A549 (cell line): ENCODE measurements around the gene TSEN34. TPM values are rescaled to one million over a fixed set of nuclear protein-coding genes. Genes with fewer than 3 reads are reported as not detected.

Experiments
- ATAC-seq, 2 experiments: fragments of 200-7000 bp in 1 of 2; fragments of >200 bp in 1 of 2; cut with Nextera tagmentation in 1 of 2; cut with Tn5 transposase in 1 of 2; 3 replicates each; pipeline versions ENCODE4 v1.8.0 to v1.9.1; 2018 to 2020; ENCODE audit warnings: mild to moderate bottlenecking in 1 of 2, moderate library complexity in 1 of 2
- CTCF ChIA-PET: fragments of 300-600 bp; sonication (Branson Sonifier 250); formaldehyde crosslinking; extraction: SDS; loops from one replicate; lab custom pipeline; 2021; ENCODE audit warnings: antibody characterized with exemption, inconsistent platforms; lab: Yijun Ruan, JAX
- POLR2A ChIA-PET: fragments of 350-600 bp; formaldehyde crosslinking; extraction: SDS; loops from one replicate; lab custom pipeline; 2021; ENCODE audit warnings: antibody characterized with exemption, inconsistent platforms; lab: Yijun Ruan, JAX
- DNase-seq, 2 experiments: peaks; one replicate each; pipeline versions ENCODE4 v3.0.0 to v3.0.0-alpha.2; 2011 to 2016; ENCODE audit warnings: low read depth in 1 of 2, low spot score in 1 of 2
- FAIRE-seq: peaks from 2 replicates; lab custom pipeline; 2011; peaks lifted over from hg19 to GRCh38; lab: Jason Lieb, UNC
- H3K27ac ChIP-seq, 2 experiments: fragments of >200 bp; sonication (Bioruptor Twin); formaldehyde crosslinking; 3 replicates each; pipeline ENCODE4 v1.5.1; 2016 to 2017
- H3K4me1 ChIP-seq: fragments of >200 bp; sonication (Bioruptor Twin); formaldehyde crosslinking; 3 replicates; pipeline ENCODE4 v1.6.1; 2016
- H3K4me2 ChIP-seq: fragments of >200 bp; sonication (Bioruptor Twin); formaldehyde crosslinking; 3 replicates; pipeline ENCODE4 v1.6.1; 2016
- H3K4me3 ChIP-seq: fragments of >200 bp; sonication (Bioruptor Twin); formaldehyde crosslinking; 3 replicates; pipeline ENCODE4 v1.5.1; 2016
- H3K9me3 ChIP-seq: fragments of >200 bp; sonication (Bioruptor Twin); formaldehyde crosslinking; 3 replicates; pipeline ENCODE4 v1.6.1; 2016
- BCL3 ChIP-seq: fragments of >200 bp; sonication (Bioruptor Twin); formaldehyde crosslinking; IDR thresholded peaks from 3 replicates; pipeline ENCODE4 v1.6.1; 2016
- CBX2 ChIP-seq: fragments of 200-600 bp; sonication (generic); IDR thresholded peaks from 2 replicates; pipeline ENCODE4 v1.6.1; 2016; ENCODE audit warnings: low read depth, mild to moderate bottlenecking, borderline replicate concordance
- CBX8 ChIP-seq: fragments of 200-600 bp; sonication (generic); IDR thresholded peaks from 2 replicates; pipeline ENCODE4 v1.6.1; 2016
- CEBPB ChIP-seq, 2 experiments: fragments of >200 bp in 1 of 2; sonication (Bioruptor Twin) in 1 of 2; formaldehyde crosslinking in 1 of 2; IDR thresholded peaks; 2 replicates each; pipeline ENCODE4 v1.6.1; 2012 to 2016
- EHMT2 ChIP-seq: fragments of 200-600 bp; sonication (generic); IDR thresholded peaks from 2 replicates; pipeline ENCODE4 v1.6.1; 2016; ENCODE audit warnings: antibody characterized with exemption, low read depth, mild to moderate bottlenecking, moderate library complexity
- FOSB ChIP-seq: fragments of 250-450 bp; sonication (Bioruptor Pico); IDR thresholded peaks from 2 replicates; pipeline ENCODE4 v1.5.0; 2020; ENCODE audit warnings: mild to moderate bottlenecking, moderate library complexity
- FOSL2 ChIP-seq, 2 experiments: fragments of 450-650 bp in 1 of 2; fragments of >200 bp in 1 of 2; sonication (Bioruptor Twin) in 1 of 2; formaldehyde crosslinking; IDR thresholded peaks; 2 replicates each; pipeline versions ENCODE4 v1.5.0 to v1.6.1; 2016 to 2020; ENCODE audit warnings: mild to moderate bottlenecking in 1 of 2, moderate library complexity in 1 of 2
- FOXS1 ChIP-seq: fragments of 250-450 bp; sonication (Bioruptor Pico); IDR thresholded peaks from 2 replicates; pipeline ENCODE4 v1.5.0; 2020; ENCODE audit warnings: mild to moderate bottlenecking, moderate library complexity
- GATA3 ChIP-seq: IDR thresholded peaks from 2 replicates; pipeline ENCODE4 v1.6.1; 2012; ENCODE audit warnings: borderline replicate concordance
- HEYL ChIP-seq: fragments of 250-450 bp; sonication (Bioruptor Pico); IDR thresholded peaks from 2 replicates; pipeline ENCODE4 v1.8.0; 2021; ENCODE audit warnings: mild to moderate bottlenecking, moderate library complexity
- HOXB5 ChIP-seq: fragments of 250-450 bp; sonication (Bioruptor Pico); IDR thresholded peaks from 2 replicates; pipeline ENCODE4 v1.5.0; 2020; ENCODE audit warnings: mild to moderate bottlenecking, moderate library complexity
- JUN ChIP-seq, 2 experiments: fragments of >200 bp; sonication (Bioruptor Twin); formaldehyde crosslinking; IDR thresholded peaks; 2 replicates in 1 of 2; 3 replicates in 1 of 2; pipeline ENCODE4 v1.6.1; 2016 to 2017
- KDM1A ChIP-seq: fragments of 200-600 bp; sonication (generic); IDR thresholded peaks from 2 replicates; pipeline ENCODE4 v1.6.1; 2016; ENCODE audit warnings: low read depth, mild to moderate bottlenecking
- KDM5A ChIP-seq: fragments of 200-600 bp; sonication (generic); IDR thresholded peaks from 2 replicates; pipeline ENCODE4 v1.6.1; 2016; ENCODE audit warnings: antibody characterized with exemption, mild to moderate bottlenecking
- MAFK ChIP-seq: fragments of 450-650 bp; IDR thresholded peaks from 2 replicates; pipeline ENCODE4 v1.6.1; 2014; ENCODE audit not compliant: partially characterized antibody
- MAX ChIP-seq: IDR thresholded peaks from 2 replicates; pipeline ENCODE4 v1.6.1; 2012
- MAZ ChIP-seq: fragments of 150-350 bp; IDR thresholded peaks from 2 replicates; pipeline ENCODE4 v1.6.1; 2014; ENCODE audit warnings: antibody characterized with exemption, low read depth, low read length, borderline replicate concordance
- MYC ChIP-seq: IDR thresholded peaks from 2 replicates; pipeline ENCODE4 v1.6.1; 2012; ENCODE audit warnings: mild to moderate bottlenecking, inconsistent platforms, low read length, improper control_type of control experiment, borderline replicate concordance
- NR3C1 ChIP-seq: fragments of >200 bp; sonication (Bioruptor Twin); formaldehyde crosslinking; IDR thresholded peaks from 3 replicates; pipeline ENCODE4 v1.6.1; 2017
- PBX3 ChIP-seq: IDR thresholded peaks from 2 replicates; pipeline ENCODE4 v1.6.1; 2012
- PHF8 ChIP-seq: fragments of 200-600 bp; sonication (generic); IDR thresholded peaks from 2 replicates; pipeline ENCODE4 v1.6.1; 2016; ENCODE audit warnings: low read depth, mild to moderate bottlenecking, antibody characterized with exemption, moderate library complexity, borderline replicate concordance
- POLR2AphosphoS2 ChIP-seq: conservative IDR thresholded peaks from 2 replicates; pipeline ENCODE4 v1.6.1; 2012; ENCODE audit warnings: low read length, improper control_type of control experiment, inconsistent platforms
- RAD21 ChIP-seq, 2 experiments: fragments of >200 bp in 1 of 2; sonication (Bioruptor Twin) in 1 of 2; formaldehyde crosslinking in 1 of 2; IDR thresholded peaks in 1 of 2; conservative IDR thresholded peaks in 1 of 2; 2 replicates in 1 of 2; 3 replicates in 1 of 2; pipeline ENCODE4 v1.6.1; 2012 to 2018; ENCODE audit warnings: inconsistent platforms in 1 of 2
- RARB ChIP-seq: fragments of 250-450 bp; sonication (Bioruptor Pico); IDR thresholded peaks from 2 replicates; pipeline ENCODE4 v1.8.0; 2021; ENCODE audit warnings: mild to moderate bottlenecking, moderate library complexity
- RCOR1 ChIP-seq: fragments of 150-350 bp; IDR thresholded peaks from 2 replicates; pipeline ENCODE4 v1.6.1; 2014; ENCODE audit warnings: antibody characterized with exemption, low read length, low read depth
- RFX5 ChIP-seq: fragments of 450-650 bp; IDR thresholded peaks from 2 replicates; pipeline ENCODE4 v1.7.1; 2014; ENCODE audit warnings: antibody characterized with exemption, mild to moderate bottlenecking, moderate library complexity
- SREBF2 ChIP-seq: fragments of 450-650 bp; IDR thresholded peaks from 2 replicates; pipeline ENCODE4 v1.6.1; 2014; ENCODE audit warnings: mild to moderate bottlenecking, moderate library complexity
- TFCP2L1 ChIP-seq: fragments of 250-450 bp; sonication (Bioruptor Pico); IDR thresholded peaks from 2 replicates; pipeline ENCODE4 v1.5.0; 2021; ENCODE audit warnings: mild to moderate bottlenecking
- TP53 ChIP-seq: fragments of 250-450 bp; sonication (Bioruptor Pico); IDR thresholded peaks from 2 replicates; pipeline ENCODE4 v1.5.0; 2021; ENCODE audit warnings: mild to moderate bottlenecking, moderate library complexity
- USF2 ChIP-seq: fragments of 450-650 bp; IDR thresholded peaks from 2 replicates; pipeline ENCODE4 v1.6.1; 2014; ENCODE audit warnings: antibody characterized with exemption
- WGBS: methylation state at CpG from one replicate; pipeline ENCODE4 v1.1.6; 2017; ENCODE audit errors: missing lambda C conversion rate; 5-methylcytosine and 5-hydroxymethylcytosine counted together
- polyA plus RNA-seq, 4 experiments: library from polyadenylated mRNA; depleted of rRNA in 3 of 4; stranded (reverse); fragments of >200 nt; fragmentation: RNase III in 1 of 4; extraction: RNeasy Plus Mini Kit Qiagen cat#74134 plus additional on column Dnase treatment in 1 of 4; gene quantifications; 2 replicates in 3 of 4; 3 replicates in 1 of 4; pipeline ENCODE4 v1.2.3, GENCODE V29; 2011 to 2017
- TF ChIP-seq, protein P1 (sequence below): IDR thresholded peaks from 2 replicates; pipeline ENCODE4 v1.6.1; 2012; ENCODE audit warnings: low read depth, borderline replicate concordance
- TF ChIP-seq, protein P2 (sequence below): fragments of 250-450 bp; sonication (Bioruptor Pico); IDR thresholded peaks from 2 replicates; pipeline ENCODE4 v1.5.0; 2020; ENCODE audit warnings: low read depth, mild to moderate bottlenecking, moderate library complexity

TSEN34 gene
- polyA plus RNA-seq, 2 of the 4 experiments (the other 2 are of a cell fraction), result 53.4 to 90.9 TPM

GRCh38 chr19:54189145-54189734 is 1.9 kb upstream of the TSEN34 start, which contains the start of gene MBOAT7 (continued):
- TF ChIP-seq RFX5, result no peak
- no peak for TF ChIP-seq EHMT2
- TF ChIP-seq JUN (IDR thresholded peaks at IDR 0.05), result peak in 1 of 2 experiments; percentile 58; a peak in 3 of 5 replicates
- TF ChIP-seq GATA3, result no peak
- no peak for TF ChIP-seq MAZ
- TF ChIP-seq KDM1A, result no peak
- peak; percentile 62; the same call in 1 of the 2 replicates for TF ChIP-seq PHF8
- no peak for TF ChIP-seq FOXS1 (CRISPR knock-in tag)
- TF ChIP-seq RAD21 (conservative IDR thresholded peaks at IDR 0.05 in 1 of 2, IDR thresholded peaks at IDR 0.05 in 1 of 2), result no peak; a peak in 2 of 5 replicates
- TF ChIP-seq CBX8, result no peak
- no peak for TF ChIP-seq SREBF2
- no peak for TF ChIP-seq RCOR1
- TF ChIP-seq MAX, result peak; percentile 62
- TF ChIP-seq, protein P1, sequence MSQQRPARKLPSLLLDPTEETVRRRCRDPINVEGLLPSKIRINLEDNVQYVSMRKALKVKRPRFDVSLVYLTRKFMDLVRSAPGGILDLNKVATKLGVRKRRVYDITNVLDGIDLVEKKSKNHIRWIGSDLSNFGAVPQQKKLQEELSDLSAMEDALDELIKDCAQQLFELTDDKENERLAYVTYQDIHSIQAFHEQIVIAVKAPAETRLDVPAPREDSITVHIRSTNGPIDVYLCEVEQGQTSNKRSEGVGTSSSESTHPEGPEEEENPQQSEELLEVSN, result no peak
- no peak for TF ChIP-seq RARB (CRISPR knock-in tag)
- TF ChIP-seq CBX2, result no peak
- no peak for TF ChIP-seq CEBPB (IDR thresholded peaks at IDR 0.05)
- no peak for TF ChIP-seq KDM5A
- TF ChIP-seq, protein P2, sequence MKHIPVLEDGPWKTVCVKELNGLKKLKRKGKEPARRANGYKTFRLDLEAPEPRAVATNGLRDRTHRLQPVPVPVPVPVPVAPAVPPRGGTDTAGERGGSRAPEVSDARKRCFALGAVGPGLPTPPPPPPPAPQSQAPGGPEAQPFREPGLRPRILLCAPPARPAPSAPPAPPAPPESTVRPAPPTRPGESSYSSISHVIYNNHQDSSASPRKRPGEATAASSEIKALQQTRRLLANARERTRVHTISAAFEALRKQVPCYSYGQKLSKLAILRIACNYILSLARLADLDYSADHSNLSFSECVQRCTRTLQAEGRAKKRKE (CRISPR knock-in tag), result no peak
- TF ChIP-seq USF2, result no peak
- TF ChIP-seq PBX3, result no peak
- no peak for TF ChIP-seq POLR2AphosphoS2
- no peak for TF ChIP-seq HEYL
- TF ChIP-seq FOSL2 (IDR thresholded peaks at IDR 0.05), result no peak
- no peak for TF ChIP-seq FOSL2 (CRISPR knock-in tag; IDR thresholded peaks at IDR 0.05)

DNA sequence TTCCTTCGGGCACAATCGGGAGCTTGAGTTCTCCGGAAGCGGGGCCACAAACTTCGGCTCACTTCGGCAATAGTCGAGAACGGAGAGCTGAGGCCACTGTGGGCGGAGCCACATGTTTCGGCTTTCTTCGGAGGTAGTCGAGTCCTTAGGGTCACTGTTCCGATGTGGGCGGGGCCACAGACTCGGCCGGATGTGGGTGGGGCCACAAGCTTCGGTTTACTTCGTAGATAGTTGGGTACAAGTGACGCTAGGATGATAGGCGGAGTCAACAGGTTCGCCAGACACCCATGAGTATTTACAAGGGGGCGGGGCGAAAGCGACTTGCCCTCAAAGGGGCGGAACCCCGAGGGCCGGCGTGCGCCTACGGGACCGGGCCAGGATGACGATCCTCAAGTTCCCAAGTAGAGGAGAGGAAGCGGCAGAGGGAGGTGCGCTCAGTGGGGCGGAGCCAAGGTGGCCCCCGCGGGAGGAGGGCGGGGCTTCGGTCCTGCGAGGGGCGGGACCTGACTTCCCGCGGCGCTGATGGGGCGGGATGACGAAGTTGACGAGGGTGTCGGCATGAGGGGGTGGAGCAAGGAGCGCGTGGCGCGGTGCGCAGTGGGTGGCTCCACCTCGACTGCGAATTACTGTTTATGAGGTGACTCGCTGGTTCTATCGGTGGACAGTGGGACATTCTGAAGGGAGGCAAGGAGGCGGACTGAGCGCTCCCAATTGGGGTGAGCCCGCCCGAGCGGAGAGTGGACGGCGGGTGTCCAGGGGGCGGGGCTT is 1.2 kb upstream of the TSEN34 start:
- WGBS, result 2% methylated on average over 42 of the region's 65 CpGs
- Histone ChIP-seq H3K27ac (peak overlapping the region; percentile 94 to 95), H3K4me3 (peak overlapping the region; percentile 80), H3K4me2 (peak overlapping the region; percentile 36; the same call in 2 of the 3 replicates), H3K9me3 (no peaks in the 10 kb centered on the region), H3K4me1 (peaks cover 23% of the 10 kb centered on the region)
- ChIA-PET CTCF (interaction anchor here (0.8 to 17.2 kb wide), 12 partner anchors 9 to 381 kb away, joined by 3 to 295 read pairs (median 6); partner anchors contain the start of genes LENG1 and TMC4), POLR2A (interaction anchor here (0.5 to 5.0 kb wide), 25 partner anchors 11 to 544 kb away, joined by 3 to 132 read pairs (median 6); partner anchors contain the start of genes CNOT3, LENG1, LENG8 and LENG9)
- ATAC-seq (peak; percentile 63 to 78), FAIRE-seq (peak; percentile 99), DNase-seq (peak; percentile 96 to 100)
- TF ChIP-seq MAFK (no peak), RCOR1 (no peak), TFCP2L1 (CRISPR knock-in tag) (peak; percentile 88; the same call in 1 of the 2 replicates), HOXB5 (CRISPR knock-in tag) (peak; percentile 37; the same call in 1 of the 2 replicates), FOSL2 (IDR thresholded peaks at IDR 0.05) (no peak), FOSL2 (CRISPR knock-in tag; IDR thresholded peaks at IDR 0.05) (peak; percentile 9; the same call in 1 of the 2 replicates), MAX (peak; percentile 87), FOSB (CRISPR knock-in tag) (no peak), JUN (IDR thresholded peaks at IDR 0.05) (peak in 1 of 2 experiments; percentile 69; a peak in 3 of 5 replicates), SREBF2 (no peak), KDM5A (no peak), NR3C1 (no peak), BCL3 (0 out of 3 replicates have a peak, but pooled peaks have one; percentile 53), CEBPB (IDR thresholded peaks at IDR 0.05) (no peak), TP53 (CRISPR knock-in tag) (0 out of 2 replicates have a peak, but pooled peaks have one; percentile 60), MYC (peak; percentile 97)
